ENCODE measurements around the gene ARL10.

Gene ARL10

DNA sequence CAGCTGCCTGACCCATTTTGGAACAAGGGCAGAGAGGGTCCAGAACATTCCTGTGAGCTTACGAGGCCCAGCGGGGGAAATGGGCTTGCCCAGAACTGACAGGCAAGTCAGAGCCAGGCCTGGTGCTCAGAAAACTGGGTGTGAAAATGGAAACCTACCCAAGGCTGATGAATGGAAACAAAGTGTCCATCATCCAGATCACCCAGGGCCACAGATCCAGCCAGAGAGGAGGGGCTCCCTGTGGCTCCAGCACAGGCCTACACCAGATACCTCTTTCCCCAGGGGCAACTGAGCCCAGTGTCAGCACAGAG lies 47.9 kb downstream of the ARL10 start:
- DNase-seq: no peak

DNA sequence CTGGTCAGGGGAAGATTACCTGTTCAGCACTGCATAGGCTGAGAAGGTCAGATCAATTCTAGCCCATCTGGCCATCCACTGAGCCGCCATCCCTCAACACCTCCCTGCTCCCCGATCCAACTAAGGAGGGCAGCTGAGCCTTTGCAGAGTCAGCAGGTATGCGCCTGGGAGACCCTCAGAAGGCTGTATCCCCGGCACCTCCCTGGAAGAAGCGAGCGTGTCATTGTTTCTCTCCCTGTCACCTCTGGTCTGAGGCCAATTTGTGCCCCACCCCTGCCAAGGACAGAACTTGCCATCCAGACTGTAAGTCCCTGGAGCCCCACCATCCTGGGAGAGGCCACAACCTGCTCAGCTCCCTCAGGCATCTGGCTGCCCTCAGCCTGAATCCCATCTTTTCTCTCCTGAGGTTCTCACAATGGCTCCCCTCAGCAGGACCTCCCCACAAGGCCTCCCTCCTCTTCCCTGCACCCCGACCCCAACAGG lies 48.5 kb downstream of the ARL10 start:
- no peak for DNase-seq

- no peak for DNase-seq
These were observed 49.4 kb downstream of the ARL10 start for GRCh38 chr5:176414704-176415103.

DNA sequence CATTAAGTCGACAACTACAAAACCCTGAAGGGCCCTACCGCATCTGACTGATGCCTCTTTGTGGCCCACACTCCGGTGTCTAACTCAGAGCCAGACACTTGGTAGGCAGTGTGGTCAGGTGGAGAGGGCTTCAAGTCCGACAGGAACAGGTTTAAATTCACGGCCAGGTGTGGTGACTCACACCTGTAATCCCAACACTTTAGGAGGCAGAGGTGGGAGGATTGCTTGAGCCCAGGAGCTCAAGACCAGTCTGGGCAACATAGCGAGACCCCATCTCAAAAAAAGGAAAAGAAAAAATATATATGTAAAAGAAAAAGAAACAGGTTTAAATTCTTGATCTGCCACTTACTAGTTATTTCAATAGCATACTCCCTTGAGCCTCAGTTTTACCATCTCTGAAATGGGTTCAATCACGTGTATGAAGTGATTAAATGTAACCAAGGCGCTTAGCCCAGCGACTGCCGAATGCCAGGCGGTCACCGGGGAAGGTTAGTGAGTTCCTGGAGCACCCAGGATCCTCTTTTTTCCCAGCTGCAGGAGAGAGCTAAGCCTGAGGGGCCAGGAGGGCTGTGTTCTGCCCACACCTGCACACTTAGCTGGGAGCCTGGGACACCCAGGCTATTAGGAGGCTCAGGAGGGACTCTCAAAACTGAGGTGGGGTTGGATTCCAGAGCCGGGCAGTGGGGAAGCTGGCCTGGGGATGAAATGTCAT lies 50.1 kb downstream of the ARL10 start:
- DNase-seq: no peak

DNA sequence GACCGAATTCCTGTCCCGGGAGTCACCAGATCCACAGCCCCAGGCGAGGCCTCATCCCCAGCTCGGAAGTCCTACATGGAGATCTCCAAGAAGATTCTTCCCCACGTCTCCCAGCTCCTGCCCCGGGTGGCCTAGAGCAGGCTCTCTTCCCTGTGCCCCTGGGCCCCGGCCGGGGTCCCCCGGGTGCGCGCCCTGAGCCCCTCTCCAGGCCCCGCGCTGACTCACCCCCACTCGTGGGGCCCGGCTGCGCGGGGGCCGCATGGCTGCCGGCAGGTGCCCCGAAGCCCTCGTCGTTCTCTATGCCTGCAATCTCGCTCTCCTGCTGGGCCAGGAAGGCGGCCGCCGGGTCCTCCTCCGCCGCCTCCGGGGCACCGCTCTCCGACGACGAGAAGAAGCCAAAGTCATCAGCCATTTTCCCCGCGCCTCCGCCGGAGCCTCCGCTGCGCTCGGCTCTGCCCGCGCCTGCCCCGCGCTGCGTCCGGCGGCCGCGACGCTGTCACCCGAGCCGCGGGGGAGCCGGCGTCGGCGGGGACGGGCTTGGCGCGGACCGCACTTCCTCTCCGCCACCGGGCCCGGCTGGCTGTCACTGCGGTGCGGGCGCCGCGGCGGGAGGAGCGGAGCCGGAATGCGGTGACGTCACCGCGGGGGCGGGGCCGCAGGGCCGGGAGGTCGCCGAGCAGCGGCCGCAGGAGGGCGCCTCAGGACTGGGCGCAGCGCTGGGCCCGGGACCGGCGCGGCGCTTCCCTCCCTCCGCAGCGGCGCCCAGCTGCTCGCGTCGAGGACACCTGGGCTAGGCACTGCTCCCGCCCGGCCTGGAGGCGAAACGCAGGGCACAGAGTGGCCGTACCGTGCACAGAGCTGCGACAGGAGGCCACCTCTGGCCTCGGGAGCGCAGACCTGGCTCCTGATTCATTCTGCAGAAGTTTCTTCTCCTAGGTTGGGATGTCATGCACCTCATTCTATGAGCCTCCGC lies 51.0 kb downstream of the ARL10 start, which contains the start of gene CLTB:
TSS of gene CLTB (minus strand) at position 588 of the 973 bp plus-strand sequence. CDS start at position 412, 176 bp downstream.
- DNase-seq: peak; percentile 92

DNA sequence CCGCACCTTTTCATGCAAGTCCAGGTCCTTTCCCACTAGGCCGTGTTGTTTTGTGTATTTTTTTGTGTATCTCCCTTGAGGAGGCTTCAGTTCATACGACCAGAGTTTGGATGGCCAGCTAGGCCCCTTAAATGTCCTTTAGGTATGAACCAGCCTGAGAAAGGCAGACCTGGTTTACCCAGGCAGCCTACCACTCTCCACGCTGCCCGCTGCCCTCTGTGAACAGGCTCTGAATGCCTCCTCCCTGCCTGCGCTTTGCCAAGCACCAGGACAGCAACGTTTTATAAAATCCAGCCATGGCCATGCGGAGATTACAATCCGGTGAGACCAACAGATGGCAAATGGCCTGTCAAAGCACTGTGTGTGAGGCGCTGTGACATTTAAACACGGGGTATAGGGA lies 51.7 kb downstream of the ARL10 start:
- DNase-seq: no peak

DNA sequence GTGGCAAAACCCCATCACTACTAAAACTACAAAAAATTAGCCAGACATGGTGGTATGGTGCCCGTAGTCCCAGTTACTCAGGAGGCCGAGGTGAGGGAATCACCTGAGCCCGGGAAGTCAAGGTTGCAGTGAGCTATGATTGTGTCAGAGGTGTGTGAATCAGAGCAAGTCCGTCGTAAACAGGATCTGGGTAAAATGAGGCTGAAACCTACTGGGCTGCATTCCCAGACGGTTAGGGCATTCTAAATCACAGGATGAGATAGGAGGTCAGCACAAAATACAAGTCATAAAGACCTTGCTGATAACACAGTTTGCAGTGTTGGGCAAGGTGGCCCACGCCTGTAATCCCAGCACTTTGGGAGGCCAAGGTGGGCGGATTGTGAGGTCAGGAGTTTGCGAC lies 53.0 kb downstream of the ARL10 start:
- no peak for DNase-seq

- no peak for DNase-seq
These were observed 54.8 kb downstream of the ARL10 start for GRCh38 chr5:176420086-176420485.

DNA sequence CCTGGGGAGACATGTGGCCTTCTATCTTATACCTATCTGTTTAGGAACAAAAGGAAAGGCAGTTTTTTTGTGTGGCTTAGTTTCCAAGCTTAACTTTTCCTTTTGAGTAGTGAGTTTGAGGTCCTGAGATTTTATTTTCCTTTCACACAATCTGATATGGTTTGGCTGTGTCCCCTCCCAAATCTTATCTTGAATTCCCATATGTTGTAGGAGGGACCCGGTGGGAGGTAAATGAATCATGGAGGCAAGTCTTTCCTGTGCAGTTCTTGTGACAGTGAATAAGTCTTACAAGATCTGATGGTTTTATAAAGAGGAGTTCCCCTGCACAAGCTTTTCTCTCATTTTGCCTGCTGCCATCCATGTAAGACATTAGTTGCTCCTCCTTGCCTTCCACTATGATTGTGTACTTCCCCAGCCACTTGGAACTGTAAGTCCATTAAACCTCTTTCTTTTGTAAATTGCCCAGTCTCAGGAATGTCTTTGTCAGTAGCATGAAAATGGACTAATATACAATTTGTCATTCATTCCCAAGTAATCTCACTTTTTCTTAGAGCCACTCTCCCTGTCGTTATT lies 55.8 kb downstream of the ARL10 start:
- no peak for DNase-seq

- DNase-seq: no peak
These were observed 58.9 kb downstream of the ARL10 start for GRCh38 chr5:176424181-176424580.

GRCh38 chr5:176425138-176425537 lies 59.9 kb downstream of the ARL10 start:
- no peak for DNase-seq

- no peak for DNase-seq
These were observed 60.5 kb downstream of the ARL10 start for GRCh38 chr5:176425791-176426190.

- DNase-seq: no peak
These were observed 61.6 kb downstream of the ARL10 start for GRCh38 chr5:176426876-176427275.

- no peak for DNase-seq
These were observed 62.7 kb downstream of the ARL10 start for GRCh38 chr5:176427971-176428370.

DNA sequence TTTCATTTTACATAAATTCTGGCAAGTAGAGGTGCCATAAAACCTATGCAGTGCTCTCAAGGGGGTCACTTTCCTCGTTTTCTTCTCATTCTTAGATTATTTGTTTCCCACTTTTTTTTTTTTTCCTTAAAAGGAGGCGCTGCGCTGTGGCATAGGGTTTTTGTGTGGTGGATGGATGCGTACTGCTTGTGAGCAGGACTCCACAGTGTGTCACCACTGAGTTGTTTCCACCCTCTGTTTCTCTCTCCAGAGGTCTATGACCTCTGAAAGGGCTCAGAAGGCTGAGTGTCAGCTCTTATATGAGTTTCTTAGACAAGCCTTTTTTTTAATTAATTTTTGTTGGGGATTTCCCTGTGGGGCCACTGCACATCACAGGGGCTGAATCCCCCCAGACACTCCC lies 64.7 kb downstream of the ARL10 start:
- no peak for DNase-seq

Data from activated CD4-positive, alpha-beta T cell treated with anti-CD3 and anti-CD28 coated beads, Interleukin-10, Interleukin-2, amounts not matched to agents 100 ng/mL and 50 ng/mL, durations not matched to agents 16 hours and 8 hours (primary cell).